GM12872 (cell line): Measurements from ENCODE around the gene AP2A1.

Experiments used
- CTCF ChIP-seq: IDR thresholded peaks from 3 replicates; pipeline ENCODE4 v1.5.1; 2011; ENCODE audit warnings: low read depth, mild to moderate bottlenecking, low read length, moderate library complexity; ENCODE audit not compliant: insufficient read depth

Gene AP2A1

GRCh38 chr19:49837009-49837310, 70.2 kb downstream of the AP2A1 start:
- TF ChIP-seq CTCF = no peak

- TF ChIP-seq CTCF = no peak
These were observed 70.6 kb downstream of the AP2A1 start for GRCh38 chr19:49837425-49837824.

- no peak for TF ChIP-seq CTCF
These were observed 72.2 kb downstream of the AP2A1 start for GRCh38 chr19:49838885-49839588.

- no peak for TF ChIP-seq CTCF
These were observed 72.9 kb downstream of the AP2A1 start for GRCh38 chr19:49839713-49840112.

- no peak for TF ChIP-seq CTCF
These were observed 73.5 kb downstream of the AP2A1 start for GRCh38 chr19:49840321-49840720.

- no peak for TF ChIP-seq CTCF
These were observed 74.0 kb downstream of the AP2A1 start for GRCh38 chr19:49840736-49841249.

GRCh38 chr19:49843265-49843664, 76.5 kb downstream of the AP2A1 start:
- TF ChIP-seq CTCF = no peak
